Suprapubic skin (tissue), 4 donors: Measurements from ENCODE around the gene PRSS35. TPM values are rescaled to one million over a fixed set of nuclear protein-coding genes. Genes with fewer than 3 reads are reported as not detected.

ENCODE experiments used
- DNase-seq, 2 donors: peaks; one replicate each; pipeline ENCODE4 v3.0.0-alpha.2; 2019; ENCODE audit warnings: low spot score in 2 of 2
- H3K27ac ChIP-seq: fragments of 200-600 bp; sonication (generic); one replicate; pipeline ENCODE4 v1.5.1; 2019
- H3K27me3 ChIP-seq: fragments of 200-600 bp; sonication (generic); one replicate; pipeline ENCODE4 v1.5.1; 2019
- H3K36me3 ChIP-seq: fragments of 200-600 bp; sonication (generic); one replicate; pipeline ENCODE4 v1.5.1; 2019
- H3K4me1 ChIP-seq: fragments of 200-600 bp; sonication (generic); one replicate; pipeline ENCODE4 v1.5.1; 2019
- H3K4me3 ChIP-seq: fragments of 200-600 bp; sonication (generic); one replicate; pipeline ENCODE4 v1.5.1; 2019; ENCODE audit warnings: mild to moderate bottlenecking
- H3K9me3 ChIP-seq: fragments of 200-600 bp; sonication (generic); one replicate; pipeline ENCODE4 v1.5.1; 2019
- CTCF ChIP-seq, 2 donors: fragments of 200-600 bp in 1 of 2; fragments of 450-650 bp in 1 of 2; sonication (generic) in 1 of 2; IDR thresholded peaks; one replicate each; pipeline ENCODE4 v1.5.1; 2016 to 2019; ENCODE audit warnings: antibody characterized with exemption in 2 of 2, mild to moderate bottlenecking in 1 of 2, moderate library complexity in 1 of 2
- EP300 ChIP-seq: sonication (generic); formaldehyde crosslinking; IDR thresholded peaks from one replicate; pipeline ENCODE4 v1.6.1; 2017; ENCODE audit warnings: antibody characterized with exemption
- POLR2A ChIP-seq, 2 donors: fragments of 450-650 bp; IDR thresholded peaks; one replicate each; pipeline ENCODE4 v1.6.1; 2017; ENCODE audit warnings: antibody characterized with exemption in 2 of 2, mild to moderate bottlenecking in 2 of 2, moderate library complexity in 2 of 2
- POLR2AphosphoS5 ChIP-seq, 3 donors: sonication (generic); formaldehyde crosslinking; IDR thresholded peaks; one replicate each; pipeline ENCODE4 v1.6.1; 2017; ENCODE audit warnings: antibody characterized with exemption in 3 of 3
- WGBS: methylation state at CpG from one replicate; pipeline ENCODE4 v1.1.5; 2018; 5-methylcytosine and 5-hydroxymethylcytosine counted together
- total RNA-seq, 4 donors: library from RNA; depleted of rRNA; stranded (reverse); fragments of >200 nt; gene quantifications; one replicate each; pipeline ENCODE4 v1.1.0, GENCODE V29; 2016

PRSS35 gene
- total RNA-seq, 4 donors from 2014 or later = 0.42 TPM; not detected in 3

GRCh38 chr6:83514466-83514865 is 2.1 kb downstream of the PRSS35 start:
- no peak overlapping the region for H3K4me3 ChIP-seq
- WGBS = 71% methylated on average over 1 of the region's 1 CpG
- H3K9me3 ChIP-seq = no peaks in the 10 kb centered on the region
- no peaks in the 10 kb centered on the region for H3K27me3 ChIP-seq
- no peak for TF ChIP-seq POLR2AphosphoS5 (IDR thresholded peaks at IDR 0.05)
- no peak for TF ChIP-seq EP300
- no peak for TF ChIP-seq POLR2A (IDR thresholded peaks at IDR 0.05)
- TF ChIP-seq CTCF (IDR thresholded peaks at IDR 0.05) = no peak
- no peak for DNase-seq
- peaks cover 14% of the 10 kb centered on the region for H3K4me1 ChIP-seq
- H3K27ac ChIP-seq = no peak overlapping the region
- no peaks in the 10 kb centered on the region for H3K36me3 ChIP-seq

- no peak for DNase-seq
- H3K4me3 ChIP-seq = no peak overlapping the region
- H3K36me3 ChIP-seq = no peaks in the 10 kb centered on the region
- TF ChIP-seq CTCF (IDR thresholded peaks at IDR 0.05) (peak; percentile 37 to 66), EP300 (no peak), POLR2A (IDR thresholded peaks at IDR 0.05) (no peak)
- peaks cover 14% of the 10 kb centered on the region for H3K4me1 ChIP-seq
- 23% methylated on average over 4 of the region's 4 CpGs for WGBS
- H3K27me3 ChIP-seq = no peaks in the 10 kb centered on the region
- no peak overlapping the region for H3K27ac ChIP-seq
- H3K9me3 ChIP-seq = no peaks in the 10 kb centered on the region
Observed at GRCh38 chr6:83514866-83515466, 2.6 kb downstream of the PRSS35 start.

- DNase-seq = no peak
- TF ChIP-seq EP300 = no peak
- no peak for TF ChIP-seq CTCF (IDR thresholded peaks at IDR 0.05)
- no peak for TF ChIP-seq POLR2AphosphoS5 (IDR thresholded peaks at IDR 0.05)
- 90% methylated on average over 1 of the region's 1 CpG for WGBS
Observed at GRCh38 chr6:83517500-83517899, 5.2 kb downstream of the PRSS35 start.

GRCh38 chr6:83518816-83519480 is 6.6 kb downstream of the PRSS35 start:
- Histone ChIP-seq H3K4me1 (no peaks in the 10 kb centered on the region), H3K27me3 (no peaks in the 10 kb centered on the region), H3K9me3 (no peaks in the 10 kb centered on the region), H3K36me3 (no peaks in the 10 kb centered on the region), H3K27ac (no peak overlapping the region), H3K4me3 (no peak overlapping the region)
- no peak for DNase-seq
- WGBS = 77% methylated on average over 4 of the region's 4 CpGs
- TF ChIP-seq EP300 (no peak), CTCF (IDR thresholded peaks at IDR 0.05) (no peak), POLR2A (IDR thresholded peaks at IDR 0.05) (no peak), POLR2AphosphoS5 (IDR thresholded peaks at IDR 0.05) (no peak)

More at GRCh38 chr6:83517500-83517899, 5.2 kb downstream of the PRSS35 start:
- Histone ChIP-seq H3K27ac (no peak overlapping the region), H3K36me3 (no peaks in the 10 kb centered on the region), H3K4me1 (peaks cover 4% of the 10 kb centered on the region), H3K9me3 (no peaks in the 10 kb centered on the region), H3K4me3 (no peak overlapping the region), H3K27me3 (no peaks in the 10 kb centered on the region)

- no peak for DNase-seq
- Histone ChIP-seq H3K27me3 (no peaks in the 10 kb centered on the region), H3K27ac (no peak overlapping the region), H3K4me1 (no peaks in the 10 kb centered on the region), H3K9me3 (no peaks in the 10 kb centered on the region), H3K36me3 (no peaks in the 10 kb centered on the region), H3K4me3 (no peak overlapping the region)
- WGBS = 52% methylated on average over 5 of the region's 5 CpGs
- TF ChIP-seq POLR2A (IDR thresholded peaks at IDR 0.05) = no peak
- TF ChIP-seq CTCF (IDR thresholded peaks at IDR 0.05) = peak in 1 of 2 donors; percentile 41
- TF ChIP-seq EP300 = no peak
- no peak for TF ChIP-seq POLR2AphosphoS5 (IDR thresholded peaks at IDR 0.05)
Observed at GRCh38 chr6:83536034-83536646, 23.8 kb downstream of the PRSS35 start.
